Inflammatory macrophage treated with lipopolysaccharide for 1 hour (primary cell): ENCODE results near the gene BRSK2.
"Not testable (repeated sequence)": the region's sequence is repeated elsewhere in the genome, so short reads cannot be mapped to it uniquely, and the experiment has no call there.

ENCODE experiments used
- DNase-seq, 2 donors: peaks; one replicate each; pipeline ENCODE4 v3.0.0-alpha.2; 2020 to 2022

Gene BRSK2

GRCh38 chr11:1354125-1354938 lies 35.4 kb upstream of the BRSK2 start:
- DNase-seq: no peak

- DNase-seq: peak; percentile 25 to 41
These were observed 33.7 kb upstream of the BRSK2 start for GRCh38 chr11:1356007-1356435.

GRCh38 chr11:1356478-1356960 lies 33.2 kb upstream of the BRSK2 start:
- DNase-seq: no peak

- no peak for DNase-seq
These were observed 31.4 kb upstream of the BRSK2 start for GRCh38 chr11:1358286-1358685.

- not testable (repeated sequence) for DNase-seq
These were observed 30.8 kb upstream of the BRSK2 start for GRCh38 chr11:1358931-1359330.

GRCh38 chr11:1359556-1359955 lies 30.2 kb upstream of the BRSK2 start:
- DNase-seq: no peak

- no peak for DNase-seq
These were observed 29.4 kb upstream of the BRSK2 start for GRCh38 chr11:1360181-1360834.

GRCh38 chr11:1360835-1361357 lies 28.8 kb upstream of the BRSK2 start:
- DNase-seq: no peak

- no peak for DNase-seq
These were observed 27.9 kb upstream of the BRSK2 start for GRCh38 chr11:1361882-1362281.

- no peak for DNase-seq
These were observed 22.0 kb upstream of the BRSK2 start for GRCh38 chr11:1367721-1368120.

- no peak for DNase-seq
These were observed 21.5 kb upstream of the BRSK2 start for GRCh38 chr11:1368216-1368615.

- DNase-seq: no peak
These were observed 20.8 kb upstream of the BRSK2 start for GRCh38 chr11:1368966-1369365.

- no peak for DNase-seq
These were observed 20.2 kb upstream of the BRSK2 start for GRCh38 chr11:1369371-1370005.

- DNase-seq: no peak
These were observed 19.3 kb upstream of the BRSK2 start for GRCh38 chr11:1370186-1371025.

GRCh38 chr11:1371026-1371325 lies 18.8 kb upstream of the BRSK2 start:
- DNase-seq: no peak

GRCh38 chr11:1371377-1371776 lies 18.4 kb upstream of the BRSK2 start:
- DNase-seq: no peak

GRCh38 chr11:1371836-1372465 lies 17.8 kb upstream of the BRSK2 start:
- no peak for DNase-seq

- DNase-seq: no peak
These were observed 17.1 kb upstream of the BRSK2 start for GRCh38 chr11:1372660-1373059.

- no peak for DNase-seq
These were observed 16.1 kb upstream of the BRSK2 start for GRCh38 chr11:1373536-1374214.

- DNase-seq: no peak
These were observed 14.4 kb upstream of the BRSK2 start for GRCh38 chr11:1375161-1375954.

- DNase-seq: no peak
These were observed 13.8 kb upstream of the BRSK2 start for GRCh38 chr11:1375955-1376258.
